Neural progenitor cell (in vitro differentiated cells): ENCODE results near the gene CDH20.

Source experiments
- EZH2phosphoT487 ChIP-seq: fragments of 200-600 bp; sonication (generic); IDR thresholded peaks from 2 replicates; pipeline ENCODE4 v1.6.1; 2017; ENCODE audit warnings: antibody characterized with exemption
- TF ChIP-seq, protein P1 (sequence below): fragments of 200-600 bp; sonication (generic); IDR thresholded peaks from 2 replicates; pipeline ENCODE4 v1.5.1; 2017; ENCODE audit warnings: antibody characterized with exemption, mild to moderate bottlenecking

- TF ChIP-seq, protein P1, sequence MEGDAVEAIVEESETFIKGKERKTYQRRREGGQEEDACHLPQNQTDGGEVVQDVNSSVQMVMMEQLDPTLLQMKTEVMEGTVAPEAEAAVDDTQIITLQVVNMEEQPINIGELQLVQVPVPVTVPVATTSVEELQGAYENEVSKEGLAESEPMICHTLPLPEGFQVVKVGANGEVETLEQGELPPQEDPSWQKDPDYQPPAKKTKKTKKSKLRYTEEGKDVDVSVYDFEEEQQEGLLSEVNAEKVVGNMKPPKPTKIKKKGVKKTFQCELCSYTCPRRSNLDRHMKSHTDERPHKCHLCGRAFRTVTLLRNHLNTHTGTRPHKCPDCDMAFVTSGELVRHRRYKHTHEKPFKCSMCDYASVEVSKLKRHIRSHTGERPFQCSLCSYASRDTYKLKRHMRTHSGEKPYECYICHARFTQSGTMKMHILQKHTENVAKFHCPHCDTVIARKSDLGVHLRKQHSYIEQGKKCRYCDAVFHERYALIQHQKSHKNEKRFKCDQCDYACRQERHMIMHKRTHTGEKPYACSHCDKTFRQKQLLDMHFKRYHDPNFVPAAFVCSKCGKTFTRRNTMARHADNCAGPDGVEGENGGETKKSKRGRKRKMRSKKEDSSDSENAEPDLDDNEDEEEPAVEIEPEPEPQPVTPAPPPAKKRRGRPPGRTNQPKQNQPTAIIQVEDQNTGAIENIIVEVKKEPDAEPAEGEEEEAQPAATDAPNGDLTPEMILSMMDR, result no peak
- TF ChIP-seq EZH2phosphoT487, result no peak
Observed at GRCh38 chr18:61497422-61497821, 164.2 kb downstream of the CDH20 start.
